NK-92 (cell line): ENCODE measurements around the gene TMEM95.

Experiments used
- DNase-seq: peaks from one replicate; lab custom pipeline; 2025; ENCODE audit not compliant: unreplicated experiment; lab: John Stamatoyannopoulos, UW

TMEM95 gene

GRCh38 chr17:7403977-7404736, 49.2 kb downstream of the TMEM95 start, which contains the start of gene TMEM256:
TSS of gene TMEM256 (minus strand) at chr17:7404097. CDS start at chr17:7404084, 13 bp downstream.
- DNase-seq, result peak; percentile 95

DNA sequence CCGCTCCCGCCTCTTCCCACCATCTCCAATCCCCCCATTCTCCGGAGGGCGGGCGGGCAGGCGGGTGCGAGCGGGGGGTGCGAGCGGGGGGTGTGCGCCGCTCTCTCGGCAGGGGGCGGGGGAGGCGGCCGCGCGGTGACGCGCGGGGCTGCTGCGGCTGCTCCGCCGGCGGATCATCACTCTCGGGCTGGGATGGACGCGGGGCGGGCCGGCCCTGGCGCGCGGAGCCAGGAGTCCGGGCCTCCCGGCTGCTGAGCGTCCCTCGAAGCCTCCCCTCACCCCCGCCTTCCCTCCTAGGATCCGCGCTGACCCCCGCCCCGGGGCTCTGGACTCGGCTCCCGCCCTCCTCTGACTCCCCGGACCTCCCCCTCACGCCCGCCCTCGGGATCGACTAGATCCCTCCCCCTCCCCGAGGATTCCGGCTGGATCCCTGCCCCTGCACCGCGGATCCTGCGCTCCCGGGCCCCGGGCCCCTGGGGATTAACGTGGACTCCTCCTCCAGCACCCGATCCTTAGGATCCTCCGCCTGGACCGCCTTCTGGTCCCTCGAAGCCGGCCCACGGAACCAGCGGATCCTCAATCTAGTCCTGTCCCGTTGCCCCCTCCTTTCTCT, 49.9 kb downstream of the TMEM95 start:
- no peak for DNase-seq

- DNase-seq, result no peak
Measured at GRCh38 chr17:7405350-7406234, 50.6 kb downstream of the TMEM95 start.

DNA sequence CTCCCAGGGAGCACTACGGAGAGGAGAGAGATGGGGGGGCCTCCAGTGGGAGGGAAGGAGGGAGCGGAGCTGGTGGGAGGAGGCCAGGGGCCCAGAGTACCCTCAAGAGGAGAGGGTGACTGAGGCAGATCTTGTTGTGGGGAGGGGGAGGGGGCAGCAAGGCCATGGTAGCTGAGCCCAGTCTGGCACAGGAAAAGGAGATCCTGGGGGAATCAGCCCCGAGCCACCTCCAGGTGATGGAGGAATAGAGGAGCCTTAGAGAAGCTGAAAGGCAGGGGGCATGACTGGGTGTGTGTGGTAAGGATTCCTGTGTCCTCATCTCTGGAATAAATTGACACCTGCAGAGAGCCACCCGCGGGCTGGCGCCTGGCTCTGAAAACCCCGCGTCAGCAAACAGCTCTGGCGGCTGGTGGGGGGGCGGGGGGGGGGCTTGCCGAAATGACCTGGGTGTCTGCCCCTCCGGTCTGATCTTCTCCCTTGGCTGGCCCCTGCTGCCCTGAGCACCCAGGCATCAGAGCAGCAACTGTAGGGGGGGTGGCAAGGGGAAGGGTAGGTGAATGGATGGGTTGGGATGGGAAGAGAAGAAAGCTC, 51.4 kb downstream of the TMEM95 start:
- no peak for DNase-seq
